Measurements from ENCODE around the gene SERTAD3. TPM values are rescaled to one million over a fixed set of nuclear protein-coding genes. Genes with fewer than 3 reads are reported as not detected.

Gene SERTAD3
- polyA plus RNA-seq, 1 of the 3 experiments (the other 2 are of a cell fraction), result 11.3 TPM

DNA sequence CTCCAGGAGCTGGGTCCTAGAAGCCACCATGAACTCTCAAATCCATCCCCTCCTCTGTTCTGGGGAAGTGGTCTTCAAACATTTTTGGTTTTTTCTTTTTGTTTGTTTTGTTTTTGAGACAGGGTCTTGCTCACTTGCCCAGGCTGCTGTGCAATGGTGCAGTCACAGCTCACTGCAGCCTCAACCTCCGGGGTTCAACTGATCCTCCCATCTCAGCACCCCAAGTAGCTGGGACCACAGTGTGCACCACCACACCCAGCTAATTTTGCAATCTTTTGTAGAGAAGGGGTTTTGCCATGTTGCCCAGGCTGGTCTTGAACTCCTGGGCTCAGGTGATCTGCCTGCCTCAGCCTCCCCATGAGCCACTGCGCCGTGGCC is 14.5 kb upstream of the SERTAD3 start:
- no peak overlapping the region for H3K4me2 ChIP-seq
- no peaks in the 10 kb centered on the region for H3K27me3 ChIP-seq (ENCODE audit: insufficient read depth)
- no peaks in the 10 kb centered on the region for H3K4me1 ChIP-seq (ENCODE audit: control insufficient read depth in 1 of 2, insufficient read depth in 2 of 2, low read depth in 1 of 2, low read length in 1 of 2)
- no peaks in the 10 kb centered on the region for H3K9me2 ChIP-seq
- H3K9ac ChIP-seq, result no peak overlapping the region
- no peak overlapping the region for H2AFZ ChIP-seq (ENCODE audit: low read depth)
- no peak overlapping the region for H3K4me3 ChIP-seq (ENCODE audit: low read depth in 2 of 2, low read length in 1 of 2)
- H3K79me2 ChIP-seq (ENCODE audit: insufficient read depth), result no peaks in the 10 kb centered on the region
- DNase-seq, result no peak
- H3F3A ChIP-seq (replicated peaks; ENCODE audit: insufficient read depth), result peaks cover 5% of the 10 kb centered on the region
- no peaks in the 10 kb centered on the region for H4K20me1 ChIP-seq (ENCODE audit: insufficient read depth)
- H3K36me3 ChIP-seq (replicated peaks in 1 of 2; ENCODE audit: control insufficient read depth in 1 of 2, insufficient read depth in 2 of 2, low read length in 1 of 2), result peaks cover 0 to 3% of the 10 kb centered on the region in 2 experiments
- 98% methylated on average over 3 of the region's 3 CpGs for whole genome bisulfite sequencing (ENCODE audit: low lambda C conversion rate)
- CTCF ChIA-PET, result interaction anchor here (1.6 kb wide), 1 partner anchor 176 kb away, joined by 3 read pairs; no protein-coding TSS in a partner anchor
- TF ChIP-seq SMC3 (IDR thresholded peaks at IDR 0.05; ENCODE audit: low read depth, low read length) (no peak), RAD21 (IDR thresholded peaks at IDR 0.05; ENCODE audit: low read length) (no peak), ZBTB33 (IDR thresholded peaks at IDR 0.05; ENCODE audit: borderline replicate concordance, low read depth) (no peak), RXRA (IDR thresholded peaks at IDR 0.05; ENCODE audit: borderline replicate concordance, low read depth) (no peak), FOXM1 (IDR thresholded peaks at IDR 0.05; ENCODE audit: low read depth) (no peak), RCOR1 (IDR thresholded peaks at IDR 0.05; ENCODE audit: low read length) (no peak), RFX5 (IDR thresholded peaks at IDR 0.05; ENCODE audit: low read length) (no peak), EP300 (IDR thresholded peaks at IDR 0.05; ENCODE audit: borderline replicate concordance in 1 of 2, low read depth in 1 of 2, low read length in 1 of 2) (no peak), ELF1 (IDR thresholded peaks at IDR 0.05) (no peak)
- TF ChIP-seq, protein P1, sequence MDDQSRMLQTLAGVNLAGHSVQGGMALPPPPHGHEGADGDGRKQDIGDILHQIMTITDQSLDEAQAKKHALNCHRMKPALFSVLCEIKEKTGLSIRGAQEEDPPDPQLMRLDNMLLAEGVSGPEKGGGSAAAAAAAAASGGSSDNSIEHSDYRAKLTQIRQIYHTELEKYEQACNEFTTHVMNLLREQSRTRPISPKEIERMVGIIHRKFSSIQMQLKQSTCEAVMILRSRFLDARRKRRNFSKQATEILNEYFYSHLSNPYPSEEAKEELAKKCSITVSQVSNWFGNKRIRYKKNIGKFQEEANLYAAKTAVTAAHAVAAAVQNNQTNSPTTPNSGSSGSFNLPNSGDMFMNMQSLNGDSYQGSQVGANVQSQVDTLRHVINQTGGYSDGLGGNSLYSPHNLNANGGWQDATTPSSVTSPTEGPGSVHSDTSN (IDR thresholded peaks at IDR 0.05), result no peak
- POLR2A ChIA-PET, result no interaction called here
- H3K27ac ChIP-seq (ENCODE audit: low read depth in 2 of 2, low read length in 1 of 2), result no peak overlapping the region
- no peaks in the 10 kb centered on the region for H3K9me3 ChIP-seq

GRCh38 chr19:40457953-40458596 is 13.9 kb upstream of the SERTAD3 start:
- no peak for TF ChIP-seq GABPA (IDR thresholded peaks at IDR 0.05; ENCODE audit: low read depth)
- TF ChIP-seq YY1 (IDR thresholded peaks at IDR 0.05; ENCODE audit: low read depth), result no peak
- TF ChIP-seq, protein P2, sequence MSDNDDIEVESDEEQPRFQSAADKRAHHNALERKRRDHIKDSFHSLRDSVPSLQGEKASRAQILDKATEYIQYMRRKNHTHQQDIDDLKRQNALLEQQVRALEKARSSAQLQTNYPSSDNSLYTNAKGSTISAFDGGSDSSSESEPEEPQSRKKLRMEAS (IDR thresholded peaks at IDR 0.05; ENCODE audit: low read depth), result no peak
- TF ChIP-seq TAF1 (IDR thresholded peaks at IDR 0.05; ENCODE audit: borderline replicate concordance, low read depth, low read length), result no peak
- Histone ChIP-seq H3K27me3 (ENCODE audit: insufficient read depth) (no peaks in the 10 kb centered on the region), H3K4me1 (ENCODE audit: control insufficient read depth in 1 of 2, insufficient read depth in 2 of 2, low read depth in 1 of 2, low read length in 1 of 2) (no peaks in the 10 kb centered on the region), H2AFZ (ENCODE audit: low read depth) (no peak overlapping the region), H3K36me3 (replicated peaks in 1 of 2; ENCODE audit: control insufficient read depth in 1 of 2, insufficient read depth in 2 of 2, low read length in 1 of 2) (peaks cover 0 to 3% of the 10 kb centered on the region in 2 experiments), H3K4me2 (no peak overlapping the region), H3K79me2 (ENCODE audit: insufficient read depth) (no peaks in the 10 kb centered on the region), H3K9ac (no peak overlapping the region), H4K20me1 (ENCODE audit: insufficient read depth) (no peaks in the 10 kb centered on the region), H3K4me3 (ENCODE audit: low read depth in 2 of 2, low read length in 1 of 2) (no peak overlapping the region), H3K9me2 (no peaks in the 10 kb centered on the region), H3K27ac (ENCODE audit: low read depth in 2 of 2, low read length in 1 of 2) (no peak overlapping the region), H3K9me3 (no peaks in the 10 kb centered on the region), H3F3A (replicated peaks; ENCODE audit: insufficient read depth) (peaks cover 5% of the 10 kb centered on the region)
- ChIA-PET CTCF (interaction anchor here (0.9 to 1.6 kb wide), 3 partner anchors 72 to 177 kb away, joined by 3 to 5 read pairs (median 3); no protein-coding TSS in a partner anchor), POLR2A (no interaction called here)
- WGBS (ENCODE audit: low lambda C conversion rate), result 88% methylated on average over 13 of the region's 27 CpGs
- no peak for DNase-seq

All from SK-N-SH (cell line).